HepG2 (cell line): Measurements from ENCODE around the gene PTGIS. TPM values are rescaled to one million over a fixed set of nuclear protein-coding genes. Genes with fewer than 3 reads are reported as not detected.

Source experiments
- CBX1 ChIP-seq: IDR thresholded peaks from one replicate; pipeline ENCODE4 v1.6.1; 2016; ENCODE audit warnings: antibody characterized with exemption, low read depth
- HNF4G ChIP-seq, 2 experiments: sonication (generic) in 1 of 2; formaldehyde crosslinking in 1 of 2; IDR thresholded peaks; 2 replicates each; pipeline versions ENCODE4 v1.4.0 to v1.6.1; 2011 to 2020; ENCODE audit warnings: borderline replicate concordance in 2 of 2, low read depth in 2 of 2, mild to moderate bottlenecking in 2 of 2, low read length in 1 of 2, missing genetic modification reagents in 1 of 2, moderate library complexity in 1 of 2
- MTA1 ChIP-seq: sonication (generic); formaldehyde crosslinking; IDR thresholded peaks from 2 replicates; pipeline ENCODE4 v1.4.0; 2020; ENCODE audit warnings: missing genetic modification reagents, mild to moderate bottlenecking, borderline replicate concordance
- NKX3-1 ChIP-seq: sonication (generic); formaldehyde crosslinking; IDR thresholded peaks from 2 replicates; pipeline ENCODE4 v1.5.0; 2020; ENCODE audit warnings: missing genetic modification reagents
- ZNF530 ChIP-seq: sonication (generic); formaldehyde crosslinking; IDR thresholded peaks from 2 replicates; pipeline ENCODE4 v1.5.0; 2020; ENCODE audit warnings: low read depth, mild to moderate bottlenecking, missing genetic modification reagents
- ZNF563 ChIP-seq: sonication (generic); formaldehyde crosslinking; IDR thresholded peaks from 2 replicates; pipeline ENCODE4 v1.8.0; 2022; ENCODE audit warnings: mild to moderate bottlenecking, moderate library complexity, missing genetic modification reagents
- ZNF788 ChIP-seq: sonication (generic); formaldehyde crosslinking; IDR thresholded peaks from 2 replicates; pipeline ENCODE4 v1.5.0; 2020; ENCODE audit warnings: mild to moderate bottlenecking, missing genetic modification reagents, borderline replicate concordance
- polyA plus RNA-seq, 8 experiments: library from polyadenylated mRNA; depleted of rRNA in 3 of 8; stranded (reverse) in 7 of 8; unstranded in 1 of 8; fragments of >200 nt; fragmentation: Illumina TruSeq in 4 of 8; extraction: Trizol in 4 of 8; gene quantifications; 2 replicates each; pipeline versions ENCODE4 v1.2.1 to v1.2.3, GENCODE V29; 2011 to 2016; ENCODE audit warnings: low read depth in 4 of 8, missing spikeins in 1 of 8, mixed read lengths in 1 of 8; ENCODE audit not compliant: insufficient read depth in 1 of 8
- total RNA-seq, 5 experiments: library from RNA; depleted of rRNA; stranded (reverse); fragments of >200 nt; fragmentation: Illumina TruSeq; extraction: Trizol; gene quantifications; 2 replicates each; pipeline ENCODE4 v1.2.3, GENCODE V29; 2016; ENCODE audit warnings: low read depth in 1 of 5
- TF ChIP-seq, protein P1 (sequence below): sonication (generic); formaldehyde crosslinking; IDR thresholded peaks from 2 replicates; pipeline ENCODE4 v1.5.1; 2020; ENCODE audit warnings: mild to moderate bottlenecking, missing genetic modification reagents, moderate library complexity
- TF ChIP-seq, protein P2 (sequence below), 2 experiments: fragments of 450-650 bp in 1 of 2; sonication (generic) in 1 of 2; formaldehyde crosslinking in 1 of 2; IDR thresholded peaks; 2 replicates each; pipeline versions ENCODE4 v1.6.1 to v1.8.0; 2016 to 2022; ENCODE audit warnings: antibody characterized with exemption in 1 of 2, mild to moderate bottlenecking in 1 of 2, missing genetic modification reagents in 1 of 2
- TF ChIP-seq, protein P3 (sequence below): sonication (generic); formaldehyde crosslinking; IDR thresholded peaks from 2 replicates; pipeline ENCODE4 v1.4.0; 2020; ENCODE audit warnings: missing genetic modification reagents, borderline replicate concordance

The PTGIS gene
- total and polyA plus RNA-seq, 2 of the 13 experiments (the other 11 are each of a cell fraction or from before 2014, with no cell fraction given), result not detected

DNA sequence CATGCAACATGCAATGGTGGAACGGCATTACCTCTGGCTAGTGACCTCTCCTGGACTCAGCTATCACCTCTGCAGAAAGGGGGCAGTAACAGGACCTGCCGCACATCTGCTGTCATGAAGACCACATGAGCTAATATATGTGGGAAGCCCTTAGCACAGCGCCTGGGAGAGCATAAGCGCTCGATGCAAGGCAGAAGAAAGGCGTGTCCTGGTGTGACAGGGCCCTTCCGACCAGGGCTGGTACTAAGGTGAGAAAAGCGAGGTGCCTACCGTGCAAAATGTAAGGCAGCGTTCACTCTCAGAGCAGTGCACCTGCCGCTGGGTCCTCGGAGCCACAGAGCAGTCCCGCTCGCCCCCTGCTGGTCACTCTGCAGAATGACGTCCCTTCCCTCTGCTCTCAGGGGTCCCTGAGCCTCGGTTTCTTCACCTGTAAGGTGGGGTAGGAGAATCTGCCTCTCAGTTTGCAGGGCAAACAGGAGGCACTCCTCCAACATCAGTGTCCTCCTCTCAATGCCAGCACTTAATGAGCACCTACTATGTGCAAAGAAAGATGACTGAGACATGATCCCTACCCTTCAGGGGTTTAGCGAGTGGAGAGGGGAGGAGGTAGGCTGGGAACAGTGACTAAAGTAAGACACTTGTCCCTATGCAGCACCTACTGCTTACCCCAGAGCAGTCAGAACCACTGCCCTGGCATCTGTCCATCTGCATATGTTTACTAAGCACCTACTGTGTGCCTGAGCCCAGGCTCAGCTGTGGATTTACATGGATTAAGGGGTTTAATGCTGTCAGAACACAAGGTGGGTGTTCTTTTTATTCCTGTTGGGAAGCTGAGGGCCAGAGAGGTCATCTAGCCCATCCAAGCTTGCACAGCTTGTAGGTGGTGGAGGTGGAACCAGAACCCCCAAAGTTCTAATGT is 41.1 kb upstream of the PTGIS start (continued):
- TF ChIP-seq, protein P1, sequence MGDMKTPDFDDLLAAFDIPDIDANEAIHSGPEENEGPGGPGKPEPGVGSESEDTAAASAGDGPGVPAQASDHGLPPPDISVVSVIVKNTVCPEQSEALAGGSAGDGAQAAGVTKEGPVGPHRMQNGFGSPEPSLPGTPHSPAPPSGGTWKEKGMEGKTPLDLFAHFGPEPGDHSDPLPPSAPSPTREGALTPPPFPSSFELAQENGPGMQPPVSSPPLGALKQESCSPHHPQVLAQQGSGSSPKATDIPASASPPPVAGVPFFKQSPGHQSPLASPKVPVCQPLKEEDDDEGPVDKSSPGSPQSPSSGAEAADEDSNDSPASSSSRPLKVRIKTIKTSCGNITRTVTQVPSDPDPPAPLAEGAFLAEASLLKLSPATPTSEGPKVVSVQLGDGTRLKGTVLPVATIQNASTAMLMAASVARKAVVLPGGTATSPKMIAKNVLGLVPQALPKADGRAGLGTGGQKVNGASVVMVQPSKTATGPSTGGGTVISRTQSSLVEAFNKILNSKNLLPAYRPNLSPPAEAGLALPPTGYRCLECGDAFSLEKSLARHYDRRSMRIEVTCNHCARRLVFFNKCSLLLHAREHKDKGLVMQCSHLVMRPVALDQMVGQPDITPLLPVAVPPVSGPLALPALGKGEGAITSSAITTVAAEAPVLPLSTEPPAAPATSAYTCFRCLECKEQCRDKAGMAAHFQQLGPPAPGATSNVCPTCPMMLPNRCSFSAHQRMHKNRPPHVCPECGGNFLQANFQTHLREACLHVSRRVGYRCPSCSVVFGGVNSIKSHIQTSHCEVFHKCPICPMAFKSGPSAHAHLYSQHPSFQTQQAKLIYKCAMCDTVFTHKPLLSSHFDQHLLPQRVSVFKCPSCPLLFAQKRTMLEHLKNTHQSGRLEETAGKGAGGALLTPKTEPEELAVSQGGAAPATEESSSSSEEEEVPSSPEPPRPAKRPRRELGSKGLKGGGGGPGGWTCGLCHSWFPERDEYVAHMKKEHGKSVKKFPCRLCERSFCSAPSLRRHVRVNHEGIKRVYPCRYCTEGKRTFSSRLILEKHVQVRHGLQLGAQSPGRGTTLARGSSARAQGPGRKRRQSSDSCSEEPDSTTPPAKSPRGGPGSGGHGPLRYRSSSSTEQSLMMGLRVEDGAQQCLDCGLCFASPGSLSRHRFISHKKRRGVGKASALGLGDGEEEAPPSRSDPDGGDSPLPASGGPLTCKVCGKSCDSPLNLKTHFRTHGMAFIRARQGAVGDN (CRISPR knock-in tag), result peak; percentile 89
- TF ChIP-seq ZNF788 (CRISPR knock-in tag), result peak; percentile 86
- TF ChIP-seq, protein P2, sequence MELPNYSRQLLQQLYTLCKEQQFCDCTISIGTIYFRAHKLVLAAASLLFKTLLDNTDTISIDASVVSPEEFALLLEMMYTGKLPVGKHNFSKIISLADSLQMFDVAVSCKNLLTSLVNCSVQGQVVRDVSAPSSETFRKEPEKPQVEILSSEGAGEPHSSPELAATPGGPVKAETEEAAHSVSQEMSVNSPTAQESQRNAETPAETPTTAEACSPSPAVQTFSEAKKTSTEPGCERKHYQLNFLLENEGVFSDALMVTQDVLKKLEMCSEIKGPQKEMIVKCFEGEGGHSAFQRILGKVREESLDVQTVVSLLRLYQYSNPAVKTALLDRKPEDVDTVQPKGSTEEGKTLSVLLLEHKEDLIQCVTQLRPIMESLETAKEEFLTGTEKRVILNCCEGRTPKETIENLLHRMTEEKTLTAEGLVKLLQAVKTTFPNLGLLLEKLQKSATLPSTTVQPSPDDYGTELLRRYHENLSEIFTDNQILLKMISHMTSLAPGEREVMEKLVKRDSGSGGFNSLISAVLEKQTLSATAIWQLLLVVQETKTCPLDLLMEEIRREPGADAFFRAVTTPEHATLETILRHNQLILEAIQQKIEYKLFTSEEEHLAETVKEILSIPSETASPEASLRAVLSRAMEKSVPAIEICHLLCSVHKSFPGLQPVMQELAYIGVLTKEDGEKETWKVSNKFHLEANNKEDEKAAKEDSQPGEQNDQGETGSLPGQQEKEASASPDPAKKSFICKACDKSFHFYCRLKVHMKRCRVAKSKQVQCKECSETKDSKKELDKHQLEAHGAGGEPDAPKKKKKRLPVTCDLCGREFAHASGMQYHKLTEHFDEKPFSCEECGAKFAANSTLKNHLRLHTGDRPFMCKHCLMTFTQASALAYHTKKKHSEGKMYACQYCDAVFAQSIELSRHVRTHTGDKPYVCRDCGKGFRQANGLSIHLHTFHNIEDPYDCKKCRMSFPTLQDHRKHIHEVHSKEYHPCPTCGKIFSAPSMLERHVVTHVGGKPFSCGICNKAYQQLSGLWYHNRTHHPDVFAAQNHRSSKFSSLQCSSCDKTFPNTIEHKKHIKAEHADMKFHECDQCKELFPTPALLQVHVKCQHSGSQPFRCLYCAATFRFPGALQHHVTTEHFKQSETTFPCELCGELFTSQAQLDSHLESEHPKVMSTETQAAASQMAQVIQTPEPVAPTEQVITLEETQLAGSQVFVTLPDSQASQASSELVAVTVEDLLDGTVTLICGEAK (IDR thresholded peaks at IDR 0.05), result no peak
- TF ChIP-seq, protein P2 (CRISPR knock-in tag; IDR thresholded peaks at IDR 0.05), result 0 out of 2 replicates have a peak, but pooled peaks have one; percentile 64
- TF ChIP-seq, protein P3, sequence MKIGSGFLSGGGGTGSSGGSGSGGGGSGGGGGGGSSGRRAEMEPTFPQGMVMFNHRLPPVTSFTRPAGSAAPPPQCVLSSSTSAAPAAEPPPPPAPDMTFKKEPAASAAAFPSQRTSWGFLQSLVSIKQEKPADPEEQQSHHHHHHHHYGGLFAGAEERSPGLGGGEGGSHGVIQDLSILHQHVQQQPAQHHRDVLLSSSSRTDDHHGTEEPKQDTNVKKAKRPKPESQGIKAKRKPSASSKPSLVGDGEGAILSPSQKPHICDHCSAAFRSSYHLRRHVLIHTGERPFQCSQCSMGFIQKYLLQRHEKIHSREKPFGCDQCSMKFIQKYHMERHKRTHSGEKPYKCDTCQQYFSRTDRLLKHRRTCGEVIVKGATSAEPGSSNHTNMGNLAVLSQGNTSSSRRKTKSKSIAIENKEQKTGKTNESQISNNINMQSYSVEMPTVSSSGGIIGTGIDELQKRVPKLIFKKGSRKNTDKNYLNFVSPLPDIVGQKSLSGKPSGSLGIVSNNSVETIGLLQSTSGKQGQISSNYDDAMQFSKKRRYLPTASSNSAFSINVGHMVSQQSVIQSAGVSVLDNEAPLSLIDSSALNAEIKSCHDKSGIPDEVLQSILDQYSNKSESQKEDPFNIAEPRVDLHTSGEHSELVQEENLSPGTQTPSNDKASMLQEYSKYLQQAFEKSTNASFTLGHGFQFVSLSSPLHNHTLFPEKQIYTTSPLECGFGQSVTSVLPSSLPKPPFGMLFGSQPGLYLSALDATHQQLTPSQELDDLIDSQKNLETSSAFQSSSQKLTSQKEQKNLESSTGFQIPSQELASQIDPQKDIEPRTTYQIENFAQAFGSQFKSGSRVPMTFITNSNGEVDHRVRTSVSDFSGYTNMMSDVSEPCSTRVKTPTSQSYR (CRISPR knock-in tag), result no peak; the same call in 1 of the 2 replicates
- no peak for TF ChIP-seq HNF4G (IDR thresholded peaks at IDR 0.05; ENCODE audit: borderline replicate concordance, low read depth, low read length)
- TF ChIP-seq HNF4G (CRISPR knock-in tag; IDR thresholded peaks at IDR 0.05; ENCODE audit: borderline replicate concordance, low read depth), result no peak
- peak; percentile 40; the same call in 1 of the 2 replicates for TF ChIP-seq MTA1 (CRISPR knock-in tag)
- no peak for TF ChIP-seq NKX3-1 (CRISPR knock-in tag)
- no peak; the same call in 1 of the 2 replicates for TF ChIP-seq ZNF563 (CRISPR knock-in tag)
- no peak for TF ChIP-seq ZNF530 (CRISPR knock-in tag)
- TF ChIP-seq CBX1, result peak; percentile 77
